Cardiac fibroblast (primary cell): ENCODE measurements around the gene TTLL9.

ENCODE experiments used
- DNase-seq, 2 donors: peaks; one replicate each; pipeline versions ENCODE4 v3.0.0 to v3.0.0-alpha.2; 2010; ENCODE audit warnings: low read depth in 2 of 2
- H3K4me3 ChIP-seq, 2 donors: replicated peaks in 1 of 2; 1 replicate in 1 of 2; 2 replicates in 1 of 2; pipeline ENCODE4 v1.5.1; 2011; ENCODE audit warnings: low read depth in 2 of 2, low read length in 2 of 2, mild to moderate bottlenecking in 2 of 2, moderate library complexity in 1 of 2
- TF ChIP-seq, protein P1 (sequence below): IDR thresholded peaks from one replicate; pipeline ENCODE4 v1.5.1; 2011; ENCODE audit warnings: low read depth, mild to moderate bottlenecking, low read length, inconsistent platforms

TTLL9 gene, protein sequence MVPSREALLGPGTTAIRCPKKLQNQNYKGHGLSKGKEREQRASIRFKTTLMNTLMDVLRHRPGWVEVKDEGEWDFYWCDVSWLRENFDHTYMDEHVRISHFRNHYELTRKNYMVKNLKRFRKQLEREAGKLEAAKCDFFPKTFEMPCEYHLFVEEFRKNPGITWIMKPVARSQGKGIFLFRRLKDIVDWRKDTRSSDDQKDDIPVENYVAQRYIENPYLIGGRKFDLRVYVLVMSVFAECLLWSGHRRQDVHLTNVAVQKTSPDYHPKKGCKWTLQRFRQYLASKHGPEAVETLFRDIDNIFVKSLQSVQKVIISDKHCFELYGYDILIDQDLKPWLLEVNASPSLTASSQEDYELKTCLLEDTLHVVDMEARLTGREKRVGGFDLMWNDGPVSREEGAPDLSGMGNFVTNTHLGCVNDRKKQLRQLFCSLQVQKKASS

DNA sequence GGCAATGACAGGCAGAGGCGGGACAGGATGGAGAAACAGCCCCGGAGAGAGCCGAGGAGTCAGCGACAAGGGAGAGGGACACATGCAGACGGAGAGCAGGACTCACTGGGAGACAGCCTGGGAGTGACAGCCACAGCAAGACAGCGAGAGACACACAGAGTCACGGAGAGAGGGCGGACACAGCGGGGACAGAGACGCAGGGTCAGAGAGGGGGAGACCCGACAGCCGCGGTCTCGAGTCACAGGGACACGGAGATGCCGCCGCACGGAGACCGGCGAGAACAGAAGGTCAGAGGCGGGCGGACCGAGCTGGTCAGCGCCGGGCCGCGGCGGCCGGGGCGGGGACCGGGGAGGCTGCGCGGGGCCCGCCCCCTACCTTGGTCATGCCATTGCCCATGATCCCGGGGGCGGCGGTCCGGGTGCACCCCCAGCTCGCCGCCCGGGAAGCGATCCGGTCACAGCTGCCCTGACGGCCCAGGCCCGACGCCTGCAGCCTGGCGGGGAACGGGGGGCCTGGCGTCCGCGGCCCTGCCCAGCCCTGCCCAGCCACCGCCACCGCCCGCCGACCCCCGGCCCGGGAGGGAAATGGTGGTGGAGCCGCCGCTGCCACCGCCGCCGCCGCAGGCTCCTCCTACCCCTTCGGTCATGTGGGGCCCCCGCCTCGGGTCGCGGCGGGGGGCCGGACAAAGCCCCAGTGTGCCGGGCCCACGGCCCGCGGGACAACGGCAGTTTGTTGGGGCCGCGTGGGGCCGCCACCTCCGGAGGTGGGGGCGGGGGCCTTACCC lies at the start of gene TTLL9, which contains the start of gene DUSP15:
TSS of gene TTLL9 (plus strand) at position 693 of the 784 bp plus-strand sequence. CDS start 493 bp downstream, outside the sequence.
TSS of gene DUSP15 (minus strand) at position 586 of the 784 bp plus-strand sequence. CDS start at position 396, 190 bp downstream.
- DNase-seq = no peak
- H3K4me3 ChIP-seq = peak within 1 kb of the TSS; percentile 29 to 32
- TF ChIP-seq, protein P1, sequence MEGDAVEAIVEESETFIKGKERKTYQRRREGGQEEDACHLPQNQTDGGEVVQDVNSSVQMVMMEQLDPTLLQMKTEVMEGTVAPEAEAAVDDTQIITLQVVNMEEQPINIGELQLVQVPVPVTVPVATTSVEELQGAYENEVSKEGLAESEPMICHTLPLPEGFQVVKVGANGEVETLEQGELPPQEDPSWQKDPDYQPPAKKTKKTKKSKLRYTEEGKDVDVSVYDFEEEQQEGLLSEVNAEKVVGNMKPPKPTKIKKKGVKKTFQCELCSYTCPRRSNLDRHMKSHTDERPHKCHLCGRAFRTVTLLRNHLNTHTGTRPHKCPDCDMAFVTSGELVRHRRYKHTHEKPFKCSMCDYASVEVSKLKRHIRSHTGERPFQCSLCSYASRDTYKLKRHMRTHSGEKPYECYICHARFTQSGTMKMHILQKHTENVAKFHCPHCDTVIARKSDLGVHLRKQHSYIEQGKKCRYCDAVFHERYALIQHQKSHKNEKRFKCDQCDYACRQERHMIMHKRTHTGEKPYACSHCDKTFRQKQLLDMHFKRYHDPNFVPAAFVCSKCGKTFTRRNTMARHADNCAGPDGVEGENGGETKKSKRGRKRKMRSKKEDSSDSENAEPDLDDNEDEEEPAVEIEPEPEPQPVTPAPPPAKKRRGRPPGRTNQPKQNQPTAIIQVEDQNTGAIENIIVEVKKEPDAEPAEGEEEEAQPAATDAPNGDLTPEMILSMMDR = no peak

- DNase-seq = no peak
- no peak overlapping the region for H3K4me3 ChIP-seq
- TF ChIP-seq, protein P1 = no peak
Measured at GRCh38 chr20:31821427-31821826, 49.0 kb upstream of the TTLL9 start.

- H3K4me3 ChIP-seq = no peak overlapping the region
- TF ChIP-seq, protein P1 = peak; percentile 96
- DNase-seq = peak; percentile 66 to 68
Measured at GRCh38 chr20:31822421-31823330, 47.8 kb upstream of the TTLL9 start.

- TF ChIP-seq, protein P1 = peak; percentile 18
- peak in 1 of 2 donors; percentile 54 for DNase-seq
- H3K4me3 ChIP-seq = no peak overlapping the region
Measured at GRCh38 chr20:31823360-31824124, 46.9 kb upstream of the TTLL9 start.

DNA sequence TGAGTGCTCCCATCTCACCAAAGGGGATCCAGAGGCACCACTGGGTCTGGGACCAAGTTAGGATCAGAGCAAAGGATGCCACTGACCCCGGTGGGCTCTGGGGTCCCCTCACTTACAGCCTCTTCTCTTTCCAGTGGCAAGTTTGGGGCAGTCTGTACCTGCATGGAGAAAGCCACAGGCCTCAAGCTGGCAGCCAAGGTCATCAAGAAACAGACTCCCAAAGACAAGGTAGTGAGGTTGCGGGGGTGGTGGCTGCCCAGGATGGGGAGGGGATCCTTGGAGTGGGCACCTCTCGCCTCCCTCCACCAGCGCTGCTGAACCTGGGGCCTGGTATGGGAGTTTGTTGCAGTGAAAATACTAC lies 46.3 kb upstream of the TTLL9 start:
- no peak overlapping the region for H3K4me3 ChIP-seq
- no peak for DNase-seq
- TF ChIP-seq, protein P1 = no peak
